Glomerular visceral epithelial cell (primary cell): Measurements from ENCODE around the gene GRID2.

ENCODE experiments used
- DNase-seq: peaks from one replicate; pipeline ENCODE4 v3.0.0-alpha.2; 2016; ENCODE audit errors: extremely low spot score

Gene GRID2

DNA sequence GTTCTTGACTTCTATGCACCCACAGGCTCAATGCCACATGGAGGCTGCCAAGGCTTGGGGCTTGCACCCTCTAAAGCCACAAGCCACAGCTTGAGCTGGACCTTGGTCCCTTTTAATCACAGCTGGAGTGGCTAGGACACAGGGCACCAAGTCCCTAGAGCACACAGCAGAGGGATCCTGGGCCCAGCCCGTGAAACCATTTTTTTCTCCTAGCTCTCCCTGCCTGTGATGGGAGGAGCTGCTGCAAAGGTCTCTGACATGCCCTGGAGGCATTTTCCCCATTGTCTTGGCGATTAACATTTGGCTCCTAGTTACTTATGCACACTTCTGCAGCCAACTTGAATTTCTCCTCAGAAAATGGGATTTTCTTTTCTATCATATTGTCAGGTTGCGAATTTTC, 410.9 kb downstream of the GRID2 start:
- DNase-seq: no peak

DNA sequence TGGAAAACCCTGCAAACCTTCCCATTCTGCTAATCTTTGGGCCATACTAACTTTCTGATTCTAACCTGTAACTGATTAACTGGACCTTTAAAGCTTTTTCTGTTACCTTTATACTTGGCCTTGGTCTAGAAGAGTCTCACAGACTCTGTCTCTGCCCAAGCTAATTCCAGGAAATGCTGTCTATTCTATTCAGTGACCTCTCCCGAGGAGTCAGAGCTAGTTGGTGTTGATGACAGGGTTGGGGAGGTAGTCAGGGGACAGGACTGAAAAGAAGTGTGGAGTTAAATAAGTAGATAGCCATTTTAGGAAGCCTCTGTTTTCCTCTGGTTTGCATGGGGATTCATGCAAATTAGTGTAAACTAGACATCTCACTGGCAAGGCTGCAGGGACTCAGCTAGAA, 429.5 kb downstream of the GRID2 start:
- no peak for DNase-seq

DNA sequence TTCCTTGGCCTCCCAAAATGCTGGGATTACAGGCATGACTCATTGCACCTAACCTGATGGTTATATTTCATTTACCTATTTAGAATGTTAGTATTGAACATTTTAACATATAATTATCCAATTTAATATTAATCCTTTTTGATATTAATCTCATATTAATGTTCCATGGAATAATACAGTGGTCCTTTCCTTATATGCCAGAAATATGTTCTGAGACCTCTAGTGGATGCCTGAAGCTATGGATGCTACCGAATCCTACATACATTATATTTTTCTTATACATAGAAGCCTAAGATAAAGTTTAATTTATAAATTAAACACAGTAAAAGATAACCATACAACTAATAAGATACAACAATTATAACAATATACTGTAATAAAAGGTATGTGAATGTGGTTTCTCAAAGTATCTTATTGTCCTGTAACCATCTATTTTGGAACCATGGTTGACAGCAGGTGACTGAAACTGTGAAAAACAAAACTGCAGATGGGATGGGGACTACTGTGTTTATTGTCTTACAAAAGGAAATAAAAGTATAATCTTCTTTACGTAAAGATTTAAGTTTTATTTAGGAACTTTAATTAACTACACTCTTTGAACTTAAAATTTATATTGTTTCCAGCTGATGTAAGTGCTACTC, 431.4 kb downstream of the GRID2 start:
- no peak for DNase-seq

DNA sequence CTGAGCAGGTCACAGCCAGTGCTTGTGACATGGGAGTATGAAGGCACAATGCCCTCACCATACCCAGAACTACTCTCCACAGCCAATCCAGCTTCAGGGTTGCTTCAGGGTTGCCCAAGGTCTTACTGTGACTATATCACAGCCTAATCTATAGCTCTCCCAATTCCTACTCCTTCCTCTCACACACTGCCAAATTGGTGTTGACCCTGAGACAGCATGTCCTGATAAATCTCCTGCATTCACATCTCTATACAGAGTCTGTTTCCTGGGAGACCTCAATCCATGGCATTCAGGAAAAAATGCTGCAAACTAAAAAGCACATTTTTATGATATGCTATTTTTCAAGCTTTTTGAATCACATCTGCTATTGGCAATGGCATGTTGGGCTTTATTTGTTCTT, 456.7 kb downstream of the GRID2 start:
- no peak for DNase-seq

DNA sequence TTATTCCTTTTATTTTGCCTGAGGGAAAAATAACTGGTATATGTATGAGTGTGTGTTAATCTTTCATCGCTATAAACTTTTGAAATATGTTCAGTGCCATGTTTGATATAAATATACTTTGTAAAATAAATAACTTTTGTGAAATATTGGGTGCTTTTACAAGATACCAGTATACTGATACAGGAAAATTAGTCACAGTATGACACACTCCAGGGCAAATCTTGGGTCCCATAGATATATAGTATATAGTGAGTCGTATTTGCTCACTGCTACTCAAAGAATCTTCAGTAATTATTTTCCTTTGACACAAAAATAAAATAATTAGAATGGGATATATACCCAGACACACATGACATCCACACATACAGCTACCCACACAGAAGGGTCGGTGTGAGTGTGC, 472.3 kb downstream of the GRID2 start:
- DNase-seq: no peak

DNA sequence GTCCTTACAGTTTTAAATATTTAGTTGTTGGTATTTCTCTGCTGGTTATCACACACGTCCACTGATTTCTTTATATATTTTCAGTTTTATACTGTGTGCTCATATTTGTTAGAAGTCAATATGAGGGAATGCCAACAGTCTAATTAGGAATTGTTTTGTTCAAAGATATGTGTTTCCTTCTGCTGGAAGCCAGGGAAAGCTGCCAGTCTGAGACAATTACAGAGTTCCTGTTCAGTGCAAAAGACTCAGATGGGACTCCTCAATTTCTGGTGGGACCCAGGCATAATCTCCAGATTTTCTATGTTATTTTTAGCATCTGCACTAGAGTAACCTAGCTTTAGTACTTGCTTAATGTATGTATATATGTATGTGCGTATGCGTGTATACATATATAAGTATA, 486.0 kb downstream of the GRID2 start:
- no peak for DNase-seq

DNA sequence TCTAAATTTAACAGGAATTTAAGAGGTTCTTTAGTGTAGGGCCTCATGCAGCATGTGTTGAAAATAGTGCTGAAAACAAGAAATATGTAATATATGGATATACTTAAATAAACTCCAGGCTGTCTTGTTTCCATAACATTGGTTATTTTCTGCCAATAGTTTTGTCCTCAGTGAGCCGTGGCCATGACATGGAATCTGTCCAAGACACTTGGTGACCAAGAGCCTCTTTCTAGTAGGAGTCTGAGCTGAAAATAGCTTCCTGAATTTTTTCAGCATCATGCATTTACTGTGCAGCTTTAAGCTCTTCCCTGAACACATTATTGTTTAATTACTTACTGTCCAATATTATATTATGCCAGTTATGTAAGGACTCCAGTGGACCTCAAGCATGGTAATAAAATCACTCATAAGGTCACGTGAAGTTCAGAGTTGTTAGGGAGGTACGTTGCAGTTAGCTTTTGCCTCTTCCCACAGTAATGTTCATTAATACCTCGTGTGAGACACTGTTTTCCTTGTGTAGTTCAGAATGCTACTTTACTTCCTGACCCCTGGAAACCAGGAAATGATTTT, 488.2 kb downstream of the GRID2 start:
- peak; percentile 20 for DNase-seq

DNA sequence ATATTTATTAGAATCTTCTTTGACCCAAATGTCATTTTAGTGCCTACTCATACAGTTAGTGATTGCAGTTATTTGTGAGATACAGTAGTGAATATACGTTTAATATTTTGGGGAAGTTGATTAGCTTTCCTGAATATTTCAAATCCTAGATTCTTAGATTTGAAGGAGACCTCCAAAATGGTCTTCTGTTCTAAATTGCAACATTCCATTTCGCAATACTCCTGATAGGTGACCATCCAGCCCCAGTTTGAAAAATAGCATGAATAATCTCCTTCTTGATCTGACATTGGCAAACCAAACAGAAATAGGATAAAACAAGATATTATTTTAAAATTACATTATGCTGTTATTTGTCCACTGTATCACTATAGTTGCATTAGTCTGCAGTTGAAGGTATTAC, 505.6 kb downstream of the GRID2 start:
- DNase-seq: no peak

DNA sequence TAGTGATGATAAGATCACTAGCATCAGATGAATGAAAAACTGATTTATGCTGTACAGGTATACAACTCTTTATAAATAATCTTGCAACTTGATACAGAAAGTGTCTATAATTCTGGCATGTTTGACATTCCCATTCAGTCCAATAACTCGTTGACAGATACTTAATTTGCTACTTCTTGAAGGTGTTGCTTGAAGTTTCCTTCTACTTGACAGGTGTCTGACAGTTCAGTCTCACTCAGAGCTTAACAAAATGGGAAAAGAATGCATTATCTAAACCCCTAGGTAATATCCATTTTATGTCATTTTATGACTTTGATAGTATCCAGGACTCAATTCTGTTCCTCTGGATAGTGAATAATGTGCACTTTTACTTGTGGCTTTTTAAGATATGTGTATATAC, 508.9 kb downstream of the GRID2 start:
- DNase-seq: no peak

DNA sequence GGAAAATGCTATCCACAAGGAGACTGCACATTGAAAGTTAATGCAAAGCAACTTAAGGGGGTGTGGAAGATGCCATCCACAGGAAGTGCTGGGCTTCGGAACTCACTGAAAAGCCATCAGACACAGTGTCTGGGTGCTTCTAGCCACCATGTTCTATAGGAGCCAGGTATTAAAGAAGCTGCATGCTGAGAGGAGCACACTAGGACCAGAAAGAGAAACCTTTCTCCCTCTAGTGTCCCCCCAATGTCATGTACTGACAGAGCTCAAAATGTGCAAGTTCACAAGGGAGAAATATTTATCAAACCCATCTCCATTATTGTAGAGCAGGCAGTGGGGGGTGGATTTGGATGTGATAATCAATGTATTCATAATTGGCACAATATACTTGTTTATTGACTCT, 510.9 kb downstream of the GRID2 start:
- DNase-seq: no peak

DNA sequence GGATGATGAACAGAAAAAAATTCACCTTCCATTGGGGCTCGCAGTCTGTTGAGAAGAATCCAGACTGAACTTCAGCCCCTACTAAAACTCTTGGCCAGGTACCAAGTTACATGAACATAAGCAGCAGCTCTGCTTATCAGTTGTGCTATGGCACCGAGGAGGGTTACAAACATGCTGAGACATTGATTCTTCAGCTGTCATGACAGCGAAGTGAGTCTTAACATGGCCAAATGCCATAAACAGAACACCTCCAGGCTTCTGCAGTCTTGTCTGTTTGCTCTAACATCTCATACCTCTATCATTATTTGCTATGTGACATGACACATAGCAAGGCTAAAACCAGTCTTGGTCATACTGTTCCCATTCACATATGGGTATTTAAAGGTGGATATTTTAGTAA, 521.5 kb downstream of the GRID2 start:
- no peak for DNase-seq

DNA sequence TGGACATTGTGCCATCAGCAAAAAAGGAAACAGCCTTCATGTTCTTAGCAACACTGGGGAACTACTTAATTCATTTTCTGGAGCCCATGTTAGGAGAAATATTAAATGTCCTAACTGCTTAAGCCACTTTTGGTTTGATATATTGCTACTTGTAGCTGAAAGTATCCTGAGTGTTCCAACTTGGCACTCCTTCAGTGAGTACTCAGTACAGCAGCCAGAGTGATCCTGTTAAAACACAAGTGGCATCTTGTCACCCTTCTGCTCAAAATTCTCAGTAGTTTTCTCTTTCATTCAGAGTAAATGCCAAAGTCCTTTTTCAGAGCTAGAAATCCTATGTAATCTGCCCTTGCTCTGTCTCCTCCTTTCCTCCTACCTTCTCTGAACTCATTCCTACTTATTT, 522.0 kb downstream of the GRID2 start:
- DNase-seq: no peak

DNA sequence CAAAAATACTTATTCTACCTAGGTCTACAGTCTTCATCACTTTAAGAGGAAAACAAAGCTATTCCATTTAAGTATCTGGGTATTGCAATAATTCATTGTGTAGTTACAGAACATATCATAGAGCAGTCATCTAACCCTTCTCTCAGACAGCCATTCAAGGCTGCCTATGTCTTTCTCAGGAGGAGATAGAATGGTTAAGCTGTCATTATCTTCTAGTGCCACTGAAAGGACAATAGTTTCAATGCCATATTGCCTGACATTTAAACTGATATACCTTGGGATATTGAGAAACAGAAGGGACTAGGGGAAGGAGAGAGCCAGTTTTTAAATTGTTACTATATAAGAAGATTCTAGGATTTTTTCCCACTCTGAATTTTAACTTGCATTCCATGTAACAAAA, 527.0 kb downstream of the GRID2 start:
- DNase-seq: no peak

DNA sequence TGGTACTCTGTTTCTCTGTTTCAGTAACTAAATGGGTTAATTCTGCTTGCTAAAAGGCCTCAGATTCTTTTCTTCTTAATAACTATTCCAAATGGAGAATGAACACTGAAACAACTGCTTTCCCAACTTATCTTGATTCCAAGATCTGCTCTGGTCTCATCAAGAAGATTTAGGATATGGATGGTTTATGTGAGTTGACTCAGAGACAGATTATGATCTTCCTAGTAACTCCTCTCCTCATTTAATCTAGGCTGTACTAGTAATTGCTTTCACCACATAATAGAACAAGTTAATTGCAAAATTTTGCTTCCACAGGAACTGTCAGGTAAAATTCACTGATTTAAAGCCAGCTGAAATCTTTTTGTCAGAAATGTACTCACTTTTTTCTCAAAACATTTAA, 537.1 kb downstream of the GRID2 start:
- no peak for DNase-seq

DNA sequence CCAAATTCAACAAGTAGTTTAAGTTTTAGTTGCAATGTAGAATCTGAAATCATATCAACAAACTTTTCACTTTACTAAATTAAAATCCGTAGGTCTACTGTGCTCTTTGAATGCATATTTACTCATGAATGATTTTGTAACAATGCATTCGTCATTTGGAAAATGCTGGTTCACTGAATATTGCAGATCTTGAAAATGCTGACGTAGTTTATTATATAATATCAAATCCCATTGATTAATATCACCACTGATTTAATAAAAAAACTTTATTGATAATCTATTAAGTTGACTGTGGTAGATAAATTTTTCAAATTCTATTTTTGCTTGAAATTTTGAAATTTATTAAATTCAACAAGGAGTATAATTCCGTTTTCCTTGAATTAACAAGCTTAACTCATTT, 540.0 kb downstream of the GRID2 start:
- DNase-seq: no peak

DNA sequence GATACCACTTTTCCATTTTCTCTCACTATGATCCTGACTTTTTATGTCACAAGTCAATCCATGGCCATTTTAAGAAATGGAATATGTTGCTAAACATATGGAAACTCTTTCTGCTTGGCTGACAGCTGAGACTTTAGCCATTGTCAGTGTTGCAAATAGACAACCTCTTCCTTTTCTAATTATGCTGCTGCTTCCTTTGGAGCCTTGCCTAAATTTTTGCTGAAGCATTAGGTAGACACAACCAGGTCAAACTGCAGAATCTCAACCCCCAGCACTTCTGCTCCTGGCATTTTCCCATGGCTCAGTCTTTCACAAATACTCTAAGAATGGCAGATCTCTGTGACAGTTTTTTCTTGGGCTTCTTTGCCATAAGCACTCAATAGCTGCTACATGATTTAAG, 543.3 kb downstream of the GRID2 start:
- no peak for DNase-seq

DNA sequence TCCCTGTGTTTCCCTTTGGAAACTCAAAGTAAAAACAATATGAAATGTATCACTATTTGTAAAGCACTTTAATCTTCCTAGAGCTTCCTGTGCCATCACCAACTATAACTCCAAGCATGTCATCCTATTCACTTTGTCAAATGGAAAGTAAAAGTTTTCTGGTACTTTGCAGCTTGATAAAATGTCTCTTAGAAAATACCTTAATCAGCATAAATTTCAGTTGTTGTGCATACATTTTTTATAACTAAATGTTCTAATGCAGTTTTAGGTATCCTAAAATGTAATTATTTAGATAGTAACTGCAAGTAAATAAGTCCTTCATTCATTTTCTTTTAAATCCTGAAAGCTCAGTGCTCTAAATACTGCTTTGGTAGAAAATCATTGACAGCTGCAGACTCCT, 558.7 kb downstream of the GRID2 start:
- no peak for DNase-seq

DNA sequence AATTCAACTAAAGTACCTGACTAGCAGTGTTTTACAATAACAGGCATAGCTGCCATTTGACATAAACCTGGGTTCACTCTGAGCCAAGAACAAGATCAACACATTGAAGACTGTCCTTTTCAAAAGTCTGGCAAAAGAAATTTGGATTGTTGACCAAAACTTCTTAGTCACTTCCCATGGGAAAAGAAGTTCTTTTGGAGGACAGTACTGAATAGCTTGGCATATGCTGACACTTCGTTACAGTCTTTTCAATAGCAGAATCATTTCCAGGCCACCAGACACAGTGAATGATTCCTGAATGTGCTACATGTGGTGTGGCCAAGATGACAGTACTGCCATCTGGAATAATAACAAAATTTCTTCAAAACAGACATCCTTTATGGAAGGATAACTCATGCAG, 560.3 kb downstream of the GRID2 start:
- DNase-seq: no peak

DNA sequence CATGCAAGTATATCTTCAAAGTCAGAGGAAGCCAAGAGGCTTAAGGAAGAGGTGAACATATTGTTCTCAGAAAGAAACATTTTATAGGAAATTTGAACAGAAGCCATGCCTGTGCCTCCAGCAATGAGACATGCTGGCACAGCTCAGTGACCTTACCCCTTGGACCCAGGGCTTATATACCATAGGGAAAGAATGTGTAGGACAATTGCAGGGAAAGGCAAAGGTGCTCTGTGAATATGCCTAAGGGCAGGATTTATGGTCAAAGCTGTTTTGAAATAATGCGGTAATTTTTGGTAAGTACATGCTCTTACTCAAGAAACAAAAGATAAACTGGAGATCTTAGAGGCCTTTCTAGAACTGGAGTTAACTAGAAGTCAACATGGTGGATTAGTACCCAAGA, 568.8 kb downstream of the GRID2 start:
- no peak for DNase-seq

DNA sequence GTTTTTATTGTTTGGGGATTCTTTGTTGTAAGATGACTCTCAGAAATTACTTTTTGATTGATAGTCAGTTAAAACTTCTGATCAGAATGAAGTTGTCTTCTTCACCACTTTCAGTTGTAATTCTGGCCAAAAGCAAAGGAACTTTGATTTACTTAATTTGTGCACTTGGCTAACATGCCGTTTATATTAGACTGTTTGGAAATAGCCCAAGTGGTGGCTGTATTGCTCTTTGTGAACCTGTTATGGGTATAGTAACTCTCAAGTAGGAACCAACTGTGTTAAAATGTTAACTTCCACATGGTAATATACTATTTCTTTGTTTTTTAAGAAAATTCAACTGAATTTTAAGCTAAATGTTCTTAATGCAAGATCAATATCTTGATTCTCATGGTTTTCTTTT, 581.9 kb downstream of the GRID2 start:
- no peak for DNase-seq

DNA sequence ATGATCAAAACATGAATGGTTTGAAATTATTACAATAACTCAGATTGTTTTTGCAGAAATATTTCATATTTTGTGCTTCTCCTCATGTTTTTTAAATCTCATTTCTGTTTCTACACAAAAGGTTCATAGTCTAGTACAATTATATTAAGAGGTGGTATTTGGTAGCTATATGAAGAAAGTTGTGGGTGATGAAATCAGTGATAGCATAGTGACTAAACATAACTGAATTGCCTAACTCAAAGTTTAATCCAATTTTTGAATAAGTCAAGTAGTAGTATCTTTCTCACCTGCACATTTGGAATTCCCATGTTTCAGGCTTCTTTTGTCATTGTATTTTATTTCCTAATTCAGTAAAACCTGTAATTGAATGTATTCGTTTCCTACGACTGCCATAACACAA, 648.7 kb downstream of the GRID2 start:
- no peak for DNase-seq

DNA sequence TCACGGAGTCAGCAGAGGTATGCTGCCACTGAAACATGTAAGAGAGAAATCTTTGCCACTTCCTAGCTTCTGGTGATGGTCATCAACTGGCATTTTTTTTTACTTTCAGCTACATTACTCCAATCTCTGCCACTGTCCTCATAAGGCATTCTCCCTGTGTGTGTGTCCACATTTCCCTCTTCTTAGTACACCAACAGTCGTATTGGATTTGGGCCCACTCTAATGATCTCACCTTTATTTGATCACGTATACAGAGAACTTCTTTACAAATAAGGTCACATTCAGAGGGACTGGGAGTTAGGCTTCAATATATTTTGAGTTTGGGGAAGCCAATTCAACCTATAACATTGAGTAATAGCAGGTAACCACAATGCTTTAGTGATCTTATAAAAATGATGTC, 649.1 kb downstream of the GRID2 start:
- no peak for DNase-seq

DNA sequence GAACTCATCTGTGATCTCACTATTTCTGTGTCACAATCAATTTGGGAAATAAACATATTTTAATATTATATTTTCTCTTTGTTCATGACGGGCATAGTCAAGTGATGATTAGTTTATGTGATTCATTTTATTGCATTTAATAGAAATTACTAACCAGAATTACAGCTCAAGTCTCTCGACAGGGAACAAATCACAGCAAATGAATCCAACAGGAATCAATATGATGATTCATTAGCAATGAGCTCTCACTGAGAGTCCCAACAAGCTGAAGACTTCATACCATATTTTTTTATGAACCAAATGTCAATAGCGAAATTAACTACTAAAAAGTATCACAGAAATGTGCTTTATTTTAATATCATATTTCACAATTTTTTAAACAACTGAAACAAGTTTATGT, 649.7 kb downstream of the GRID2 start:
- DNase-seq: no peak

DNA sequence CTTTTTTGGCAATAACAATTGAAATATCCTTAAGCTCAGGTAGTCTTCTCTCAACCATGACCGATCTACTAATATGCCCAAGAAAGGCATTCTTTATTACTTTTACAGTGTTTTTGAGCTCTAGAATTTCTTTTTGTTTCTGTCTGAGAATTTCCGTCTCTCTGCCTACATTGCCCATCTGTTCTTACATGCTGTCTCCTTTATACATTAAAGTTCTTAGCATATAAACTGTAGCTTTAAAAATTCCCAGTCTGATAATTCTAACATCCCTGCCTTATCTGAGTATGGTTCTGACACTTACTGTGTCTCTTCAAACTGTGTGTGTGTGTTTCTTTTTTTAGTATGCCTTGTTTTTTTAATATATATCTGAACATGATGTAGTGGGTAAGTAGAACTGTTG, 658.1 kb downstream of the GRID2 start:
- no peak for DNase-seq
